ENCODE results near the gene NCLN.

DNA sequence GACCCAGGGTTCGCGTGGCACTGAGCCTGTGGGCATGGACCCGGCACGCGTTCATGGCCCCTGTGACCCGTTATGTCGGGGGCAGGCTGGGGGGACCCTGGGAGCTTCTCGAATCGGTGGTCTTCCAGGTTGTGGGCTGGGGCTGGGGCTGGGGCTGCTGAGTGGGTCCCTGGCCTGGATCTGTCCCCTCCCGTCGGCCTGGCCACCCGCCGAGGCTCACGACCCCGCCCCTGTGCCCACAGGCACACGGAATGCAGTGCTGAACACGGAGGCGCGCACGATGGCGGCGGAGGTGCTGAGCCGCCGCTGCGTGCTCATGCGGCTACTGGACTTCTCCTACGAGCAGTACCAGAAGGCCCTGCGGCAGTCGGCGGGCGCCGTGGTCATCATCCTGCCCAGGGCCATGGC, 6.5 kb downstream of the NCLN start:
- TF ChIP-seq POLR2A (IDR thresholded peaks at IDR 0.05): no peak
- TF ChIP-seq, protein P1, sequence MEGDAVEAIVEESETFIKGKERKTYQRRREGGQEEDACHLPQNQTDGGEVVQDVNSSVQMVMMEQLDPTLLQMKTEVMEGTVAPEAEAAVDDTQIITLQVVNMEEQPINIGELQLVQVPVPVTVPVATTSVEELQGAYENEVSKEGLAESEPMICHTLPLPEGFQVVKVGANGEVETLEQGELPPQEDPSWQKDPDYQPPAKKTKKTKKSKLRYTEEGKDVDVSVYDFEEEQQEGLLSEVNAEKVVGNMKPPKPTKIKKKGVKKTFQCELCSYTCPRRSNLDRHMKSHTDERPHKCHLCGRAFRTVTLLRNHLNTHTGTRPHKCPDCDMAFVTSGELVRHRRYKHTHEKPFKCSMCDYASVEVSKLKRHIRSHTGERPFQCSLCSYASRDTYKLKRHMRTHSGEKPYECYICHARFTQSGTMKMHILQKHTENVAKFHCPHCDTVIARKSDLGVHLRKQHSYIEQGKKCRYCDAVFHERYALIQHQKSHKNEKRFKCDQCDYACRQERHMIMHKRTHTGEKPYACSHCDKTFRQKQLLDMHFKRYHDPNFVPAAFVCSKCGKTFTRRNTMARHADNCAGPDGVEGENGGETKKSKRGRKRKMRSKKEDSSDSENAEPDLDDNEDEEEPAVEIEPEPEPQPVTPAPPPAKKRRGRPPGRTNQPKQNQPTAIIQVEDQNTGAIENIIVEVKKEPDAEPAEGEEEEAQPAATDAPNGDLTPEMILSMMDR (IDR thresholded peaks at IDR 0.05): no peak
